GM12872 (cell line): ENCODE data around the gene KRTAP17-1.
"Not testable (repeated sequence)": the region's sequence is repeated elsewhere in the genome, so short reads cannot be mapped to it uniquely, and the experiment has no call there.

ENCODE experiments used
- CTCF ChIP-seq: IDR thresholded peaks from 3 replicates; pipeline ENCODE4 v1.5.1; 2011; ENCODE audit warnings: low read depth, mild to moderate bottlenecking, low read length, moderate library complexity; ENCODE audit not compliant: insufficient read depth

Gene KRTAP17-1

GRCh38 chr17:41315204-41315794, at the start of gene KRTAP17-1:
KRTAP17-1 (minus strand) TSS chr17:41315710; CDS start chr17:41315650, 60 bp downstream.
- TF ChIP-seq CTCF, result no peak

GRCh38 chr17:41363881-41364280, 48.4 kb upstream of the KRTAP17-1 start:
- no peak for TF ChIP-seq CTCF

- TF ChIP-seq CTCF, result no peak
Measured at GRCh38 chr17:41360296-41360995, 44.9 kb upstream of the KRTAP17-1 start.

- TF ChIP-seq CTCF, result no peak
Measured at GRCh38 chr17:41354536-41354935, 39.0 kb upstream of the KRTAP17-1 start.

- TF ChIP-seq CTCF, result no peak
Measured at GRCh38 chr17:41352597-41353366, 37.3 kb upstream of the KRTAP17-1 start.

GRCh38 chr17:41351177-41351576, 35.7 kb upstream of the KRTAP17-1 start:
- TF ChIP-seq CTCF, result no peak

GRCh38 chr17:41350381-41350878, 34.9 kb upstream of the KRTAP17-1 start, which contains the start of gene KRT33A:
KRT33A (minus strand) TSS chr17:41350828; CDS start chr17:41350767, 61 bp downstream.
- TF ChIP-seq CTCF, result not testable (repeated sequence)
